ENCODE measurements around the gene AHSP. TPM values are rescaled to one million over a fixed set of nuclear protein-coding genes. Genes with fewer than 3 reads are reported as not detected.

Gene AHSP
- total and polyA plus RNA-seq, 4 donors: 0.48 to 1,651 TPM; not detected in 2

DNA sequence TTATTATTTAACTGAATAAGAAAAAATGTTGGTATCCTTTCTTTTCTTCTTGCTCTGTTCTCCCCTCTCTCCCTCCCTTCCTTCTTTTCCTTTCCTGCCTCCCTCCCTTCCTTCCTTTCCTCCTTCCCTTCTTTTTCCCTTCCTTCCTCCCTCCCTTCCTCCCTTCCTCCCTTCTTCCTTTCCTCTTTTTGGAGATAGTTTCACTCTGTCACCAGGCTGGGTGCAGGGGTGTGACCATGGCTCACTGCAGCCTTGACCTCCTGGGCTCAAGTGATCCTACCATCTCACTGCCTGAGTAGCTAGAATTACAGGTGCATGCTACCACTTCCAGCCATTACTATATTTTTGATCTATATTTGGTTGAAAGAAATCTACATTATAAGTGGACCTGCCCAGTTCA lies 13.8 kb upstream of the AHSP start:
- H3K4me1 ChIP-seq (ENCODE audit: control insufficient read depth in 4 of 4, insufficient read depth in 4 of 4, low read length in 3 of 4): peaks cover 0 to 9% (median 4%) of the 10 kb centered on the region in 4 donors
- no peak overlapping the region for H3K9ac ChIP-seq (ENCODE audit: low read depth in 1 of 2, low read length in 2 of 2)
- H3K27me3 ChIP-seq (ENCODE audit: control insufficient read depth in 4 of 4, insufficient read depth in 4 of 4, low read length in 3 of 4): no peaks in the 10 kb centered on the region
- H3K36me3 ChIP-seq (ENCODE audit: control insufficient read depth in 4 of 4, insufficient read depth in 3 of 4, low read depth in 1 of 4, low read length in 3 of 4): no peaks in the 10 kb centered on the region
- DNase-seq (ENCODE audit: low spot score): no peak
- H3K9me3 ChIP-seq (ENCODE audit: control insufficient read depth in 4 of 4, low read length in 3 of 4): no peaks in the 10 kb centered on the region
- H3K4me3 ChIP-seq (ENCODE audit: low read depth in 1 of 3, low read length in 3 of 3): no peak overlapping the region
- H3K27ac ChIP-seq (ENCODE audit: low read depth in 1 of 2, low read length in 2 of 2): no peak overlapping the region
- TF ChIP-seq JUND (IDR thresholded peaks at IDR 0.05) (no peak), RXRA (IDR thresholded peaks at IDR 0.05) (no peak), HNF4G (IDR thresholded peaks at IDR 0.05) (no peak), NR2F2 (IDR thresholded peaks at IDR 0.05) (no peak), RAD21 (IDR thresholded peaks at IDR 0.05) (no peak), SP1 (IDR thresholded peaks at IDR 0.05) (no peak), GABPA (IDR thresholded peaks at IDR 0.05 in 1 of 2, conservative IDR thresholded peaks at IDR 0.05 in 1 of 2) (no peak), EGR1 (IDR thresholded peaks at IDR 0.05; ENCODE audit: low read depth in 2 of 2) (no peak), TAF1 (conservative IDR thresholded peaks at IDR 0.05) (no peak), FOXA1 (IDR thresholded peaks at IDR 0.05) (no peak), YY1 (IDR thresholded peaks at IDR 0.05) (no peak), FOXA2 (IDR thresholded peaks at IDR 0.05) (no peak), HNF4A (conservative IDR thresholded peaks at IDR 0.05) (no peak)
- TF ChIP-seq, protein P1, sequence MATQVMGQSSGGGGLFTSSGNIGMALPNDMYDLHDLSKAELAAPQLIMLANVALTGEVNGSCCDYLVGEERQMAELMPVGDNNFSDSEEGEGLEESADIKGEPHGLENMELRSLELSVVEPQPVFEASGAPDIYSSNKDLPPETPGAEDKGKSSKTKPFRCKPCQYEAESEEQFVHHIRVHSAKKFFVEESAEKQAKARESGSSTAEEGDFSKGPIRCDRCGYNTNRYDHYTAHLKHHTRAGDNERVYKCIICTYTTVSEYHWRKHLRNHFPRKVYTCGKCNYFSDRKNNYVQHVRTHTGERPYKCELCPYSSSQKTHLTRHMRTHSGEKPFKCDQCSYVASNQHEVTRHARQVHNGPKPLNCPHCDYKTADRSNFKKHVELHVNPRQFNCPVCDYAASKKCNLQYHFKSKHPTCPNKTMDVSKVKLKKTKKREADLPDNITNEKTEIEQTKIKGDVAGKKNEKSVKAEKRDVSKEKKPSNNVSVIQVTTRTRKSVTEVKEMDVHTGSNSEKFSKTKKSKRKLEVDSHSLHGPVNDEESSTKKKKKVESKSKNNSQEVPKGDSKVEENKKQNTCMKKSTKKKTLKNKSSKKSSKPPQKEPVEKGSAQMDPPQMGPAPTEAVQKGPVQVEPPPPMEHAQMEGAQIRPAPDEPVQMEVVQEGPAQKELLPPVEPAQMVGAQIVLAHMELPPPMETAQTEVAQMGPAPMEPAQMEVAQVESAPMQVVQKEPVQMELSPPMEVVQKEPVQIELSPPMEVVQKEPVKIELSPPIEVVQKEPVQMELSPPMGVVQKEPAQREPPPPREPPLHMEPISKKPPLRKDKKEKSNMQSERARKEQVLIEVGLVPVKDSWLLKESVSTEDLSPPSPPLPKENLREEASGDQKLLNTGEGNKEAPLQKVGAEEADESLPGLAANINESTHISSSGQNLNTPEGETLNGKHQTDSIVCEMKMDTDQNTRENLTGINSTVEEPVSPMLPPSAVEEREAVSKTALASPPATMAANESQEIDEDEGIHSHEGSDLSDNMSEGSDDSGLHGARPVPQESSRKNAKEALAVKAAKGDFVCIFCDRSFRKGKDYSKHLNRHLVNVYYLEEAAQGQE (IDR thresholded peaks at IDR 0.05): no peak
- TF ChIP-seq, protein P2, sequence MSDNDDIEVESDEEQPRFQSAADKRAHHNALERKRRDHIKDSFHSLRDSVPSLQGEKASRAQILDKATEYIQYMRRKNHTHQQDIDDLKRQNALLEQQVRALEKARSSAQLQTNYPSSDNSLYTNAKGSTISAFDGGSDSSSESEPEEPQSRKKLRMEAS (IDR thresholded peaks at IDR 0.05): no peak
- TF ChIP-seq, protein P3, sequence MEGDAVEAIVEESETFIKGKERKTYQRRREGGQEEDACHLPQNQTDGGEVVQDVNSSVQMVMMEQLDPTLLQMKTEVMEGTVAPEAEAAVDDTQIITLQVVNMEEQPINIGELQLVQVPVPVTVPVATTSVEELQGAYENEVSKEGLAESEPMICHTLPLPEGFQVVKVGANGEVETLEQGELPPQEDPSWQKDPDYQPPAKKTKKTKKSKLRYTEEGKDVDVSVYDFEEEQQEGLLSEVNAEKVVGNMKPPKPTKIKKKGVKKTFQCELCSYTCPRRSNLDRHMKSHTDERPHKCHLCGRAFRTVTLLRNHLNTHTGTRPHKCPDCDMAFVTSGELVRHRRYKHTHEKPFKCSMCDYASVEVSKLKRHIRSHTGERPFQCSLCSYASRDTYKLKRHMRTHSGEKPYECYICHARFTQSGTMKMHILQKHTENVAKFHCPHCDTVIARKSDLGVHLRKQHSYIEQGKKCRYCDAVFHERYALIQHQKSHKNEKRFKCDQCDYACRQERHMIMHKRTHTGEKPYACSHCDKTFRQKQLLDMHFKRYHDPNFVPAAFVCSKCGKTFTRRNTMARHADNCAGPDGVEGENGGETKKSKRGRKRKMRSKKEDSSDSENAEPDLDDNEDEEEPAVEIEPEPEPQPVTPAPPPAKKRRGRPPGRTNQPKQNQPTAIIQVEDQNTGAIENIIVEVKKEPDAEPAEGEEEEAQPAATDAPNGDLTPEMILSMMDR (IDR thresholded peaks at IDR 0.05; ENCODE audit: low read depth, low read length, missing input control): no peak
- TF ChIP-seq, protein P4, sequence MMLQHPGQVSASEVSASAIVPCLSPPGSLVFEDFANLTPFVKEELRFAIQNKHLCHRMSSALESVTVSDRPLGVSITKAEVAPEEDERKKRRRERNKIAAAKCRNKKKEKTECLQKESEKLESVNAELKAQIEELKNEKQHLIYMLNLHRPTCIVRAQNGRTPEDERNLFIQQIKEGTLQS (IDR thresholded peaks at IDR 0.05): no peak
- TF ChIP-seq, protein P5, sequence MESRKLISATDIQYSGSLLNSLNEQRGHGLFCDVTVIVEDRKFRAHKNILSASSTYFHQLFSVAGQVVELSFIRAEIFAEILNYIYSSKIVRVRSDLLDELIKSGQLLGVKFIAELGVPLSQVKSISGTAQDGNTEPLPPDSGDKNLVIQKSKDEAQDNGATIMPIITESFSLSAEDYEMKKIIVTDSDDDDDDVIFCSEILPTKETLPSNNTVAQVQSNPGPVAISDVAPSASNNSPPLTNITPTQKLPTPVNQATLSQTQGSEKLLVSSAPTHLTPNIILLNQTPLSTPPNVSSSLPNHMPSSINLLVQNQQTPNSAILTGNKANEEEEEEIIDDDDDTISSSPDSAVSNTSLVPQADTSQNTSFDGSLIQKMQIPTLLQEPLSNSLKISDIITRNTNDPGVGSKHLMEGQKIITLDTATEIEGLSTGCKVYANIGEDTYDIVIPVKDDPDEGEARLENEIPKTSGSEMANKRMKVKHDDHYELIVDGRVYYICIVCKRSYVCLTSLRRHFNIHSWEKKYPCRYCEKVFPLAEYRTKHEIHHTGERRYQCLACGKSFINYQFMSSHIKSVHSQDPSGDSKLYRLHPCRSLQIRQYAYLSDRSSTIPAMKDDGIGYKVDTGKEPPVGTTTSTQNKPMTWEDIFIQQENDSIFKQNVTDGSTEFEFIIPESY (IDR thresholded peaks at IDR 0.05): no peak
